Left lung (tissue), 10 donors: Measurements from ENCODE around the gene SFT2D2. TPM values are rescaled to one million over a fixed set of nuclear protein-coding genes. Genes with fewer than 3 reads are reported as not detected.

Source experiments
- ATAC-seq: fragments of 200-7000 bp; cut with Tn5 transposase; one replicate; pipeline ENCODE4 v1.9.1; 2020; ENCODE audit warnings: moderate library complexity
- DNase-seq, 4 donors: peaks; one replicate each; pipeline ENCODE4 v3.0.0-alpha.2; 2013 to 2020
- H3K27ac ChIP-seq, 2 donors: fragments of 200-600 bp; sonication (generic) in 1 of 2; one replicate each; pipeline versions ENCODE4 v1.5.0 to v1.8.0; 2020 to 2021
- H3K27me3 ChIP-seq, 2 donors: fragments of 200-600 bp; sonication (generic) in 1 of 2; one replicate each; pipeline versions ENCODE4 v1.5.0 to v1.8.0; 2020 to 2021
- H3K36me3 ChIP-seq, 2 donors: fragments of 200-600 bp; sonication (generic) in 1 of 2; one replicate each; pipeline versions ENCODE4 v1.5.0 to v1.8.0; 2020 to 2021
- H3K4me1 ChIP-seq, 2 donors: fragments of 200-600 bp; one replicate each; pipeline ENCODE4 v1.8.0; 2021
- H3K4me3 ChIP-seq, 2 donors: fragments of 200-600 bp; sonication (generic) in 1 of 2; one replicate each; pipeline versions ENCODE4 v1.5.0 to v1.8.0; 2020 to 2021; ENCODE audit warnings: mild to moderate bottlenecking in 1 of 2
- H3K9me3 ChIP-seq, 2 donors: fragments of 200-600 bp; sonication (generic) in 1 of 2; one replicate each; pipeline versions ENCODE4 v1.5.0 to v1.8.0; 2020 to 2021
- CTCF ChIP-seq, 2 donors: fragments of 200-600 bp; sonication (generic) in 1 of 2; IDR thresholded peaks; one replicate each; pipeline versions ENCODE4 v1.5.0 to v1.8.0; 2021; ENCODE audit warnings: antibody characterized with exemption in 2 of 2
- intact Hi-C, 2 donors: fragments of 100-400 bp; cut with DNase I; formaldehyde crosslinking; loops; one replicate each; pipeline versions ENCODE4 v1.11.2 to v1.14.2; 2022
- polyA plus RNA-seq, 6 donors: library from polyadenylated mRNA; unstranded; fragments of 120-200 nt; gene quantifications; one replicate each; pipeline ENCODE4 v1.2.1, GENCODE V29; 2013; ENCODE audit not compliant: insufficient read length in 6 of 6
- total RNA-seq, 2 donors: library from RNA; stranded (reverse); fragmentation: NEBNext Ultra II Directional; extraction: Animal tissue kit (Norgen Biotek cat#: 25700); gene quantifications; one replicate each; pipeline ENCODE4 v1.2.1, GENCODE V29; 2021
- donor health status: DM: no; HTN: yes; CAD: no.
- donor health status: DM: no; HTN: no; CAD: no.

Gene SFT2D2
- total and polyA plus RNA-seq, 8 donors = 21.2 to 85.9 (median 23.8) TPM

- no peak for ATAC-seq
- Histone ChIP-seq H3K27me3 (no peaks in the 10 kb centered on the region), H3K4me1 (no peaks in the 10 kb centered on the region), H3K27ac (no peak overlapping the region), H3K36me3 (no peaks in the 10 kb centered on the region), H3K4me3 (no peak overlapping the region), H3K9me3 (no peaks in the 10 kb centered on the region)
- no peak for DNase-seq
- no peak for TF ChIP-seq CTCF (IDR thresholded peaks at IDR 0.05)
- intact Hi-C loops = no loop called here
These were observed 62.7 kb downstream of the SFT2D2 start for GRCh38 chr1:168288311-168289052.

GRCh38 chr1:168291222-168291837 is 65.5 kb downstream of the SFT2D2 start:
- no peaks in the 10 kb centered on the region for H3K36me3 ChIP-seq
- ATAC-seq = no peak
- H3K27me3 ChIP-seq = no peaks in the 10 kb centered on the region
- no peaks in the 10 kb centered on the region for H3K4me1 ChIP-seq
- no peak for DNase-seq
- no peak for TF ChIP-seq CTCF (IDR thresholded peaks at IDR 0.05)
- no peak overlapping the region for H3K27ac ChIP-seq
- intact Hi-C loops = no loop called here
- no peaks in the 10 kb centered on the region for H3K9me3 ChIP-seq
- no peak overlapping the region for H3K4me3 ChIP-seq

- H3K4me1 ChIP-seq = no peaks in the 10 kb centered on the region
- ATAC-seq (no peak), DNase-seq (peak in 2 of 4 donors; percentile 71 to 87)
- no peaks in the 10 kb centered on the region for H3K9me3 ChIP-seq
- no peaks in the 10 kb centered on the region for H3K36me3 ChIP-seq
- H3K27me3 ChIP-seq = no peaks in the 10 kb centered on the region
- H3K27ac ChIP-seq = no peak overlapping the region
- intact Hi-C loops = no loop called here
- no peak overlapping the region for H3K4me3 ChIP-seq
- TF ChIP-seq CTCF (IDR thresholded peaks at IDR 0.05) = no peak
These were observed 67.6 kb downstream of the SFT2D2 start for GRCh38 chr1:168293356-168293755.

GRCh38 chr1:168295411-168296114 is 69.8 kb downstream of the SFT2D2 start:
- Histone ChIP-seq H3K9me3 (no peaks in the 10 kb centered on the region), H3K4me1 (no peaks in the 10 kb centered on the region), H3K36me3 (no peaks in the 10 kb centered on the region), H3K27ac (no peak overlapping the region), H3K27me3 (no peaks in the 10 kb centered on the region), H3K4me3 (no peak overlapping the region)
- ATAC-seq (no peak), DNase-seq (no peak)
- intact Hi-C loops = no loop called here
- no peak for TF ChIP-seq CTCF (IDR thresholded peaks at IDR 0.05)
